WTC11 (cell line): ENCODE measurements around the gene SPRY2.

Experiments
- ARID4B ChIP-seq: sonication (generic); formaldehyde crosslinking; IDR thresholded peaks from 2 replicates; pipeline ENCODE4 v1.8.0; 2023; ENCODE audit warnings: missing genetic modification reagents, mild to moderate bottlenecking, borderline replicate concordance
- CREB1 ChIP-seq: sonication (generic); formaldehyde crosslinking; IDR thresholded peaks from 2 replicates; pipeline ENCODE4 v1.8.0; 2023; ENCODE audit warnings: mild to moderate bottlenecking, missing genetic modification reagents
- ETV6 ChIP-seq: sonication (generic); formaldehyde crosslinking; IDR thresholded peaks from 2 replicates; pipeline ENCODE4 v1.8.1; 2022; ENCODE audit warnings: mild to moderate bottlenecking, missing genetic modification reagents
- JUN ChIP-seq: sonication (generic); formaldehyde crosslinking; IDR thresholded peaks from 2 replicates; pipeline ENCODE4 v1.8.0; 2023; ENCODE audit warnings: mild to moderate bottlenecking, missing genetic modification reagents
- MAX ChIP-seq: sonication (generic); formaldehyde crosslinking; IDR thresholded peaks from 2 replicates; pipeline ENCODE4 v1.8.0; 2022; ENCODE audit warnings: mild to moderate bottlenecking, missing genetic modification reagents
- SP1 ChIP-seq: sonication (generic); formaldehyde crosslinking; conservative IDR thresholded peaks from 2 replicates; pipeline ENCODE4 v1.8.1; 2022; ENCODE audit warnings: missing genetic modification reagents
- TEAD4 ChIP-seq: sonication (generic); formaldehyde crosslinking; IDR thresholded peaks from 2 replicates; pipeline ENCODE4 v1.8.0; 2022; ENCODE audit warnings: mild to moderate bottlenecking, missing genetic modification reagents
- ZNF263 ChIP-seq: sonication (generic); formaldehyde crosslinking; IDR thresholded peaks from 2 replicates; pipeline ENCODE4 v1.8.1; 2022; ENCODE audit warnings: low read depth, mild to moderate bottlenecking, moderate library complexity, missing genetic modification reagents
- ZNF396 ChIP-seq: fragments of 250-450 bp; sonication (Bioruptor Pico); IDR thresholded peaks from 2 replicates; pipeline ENCODE4 v1.8.0; 2021; ENCODE audit warnings: mild to moderate bottlenecking, moderate library complexity, borderline replicate concordance
- TF ChIP-seq, protein P1 (sequence below): sonication (generic); formaldehyde crosslinking; conservative IDR thresholded peaks from 2 replicates; pipeline ENCODE4 v1.8.1; 2022; ENCODE audit warnings: mild to moderate bottlenecking, missing genetic modification reagents
- TF ChIP-seq, protein P2 (sequence below): fragments of 200-600 bp; IDR thresholded peaks from 2 replicates; pipeline ENCODE4 v1.8.0; 2022; ENCODE audit warnings: antibody characterized with exemption
- TF ChIP-seq, protein P3 (sequence below): sonication (generic); formaldehyde crosslinking; IDR thresholded peaks from 2 replicates; pipeline ENCODE4 v1.8.0; 2022; ENCODE audit warnings: mild to moderate bottlenecking, missing genetic modification reagents

GRCh38 chr13:80374444-80374843 lies 33.5 kb upstream of the SPRY2 start:
- TF ChIP-seq ETV6 (CRISPR knock-in tag) (no peak), MAX (no peak), JUN (CRISPR knock-in tag) (no peak), ARID4B (CRISPR knock-in tag) (no peak), ZNF263 (CRISPR knock-in tag) (no peak), TEAD4 (CRISPR knock-in tag) (no peak), ZNF396 (CRISPR knock-in tag) (no peak), SP1 (no peak), CREB1 (CRISPR knock-in tag) (no peak)
- TF ChIP-seq, protein P1, sequence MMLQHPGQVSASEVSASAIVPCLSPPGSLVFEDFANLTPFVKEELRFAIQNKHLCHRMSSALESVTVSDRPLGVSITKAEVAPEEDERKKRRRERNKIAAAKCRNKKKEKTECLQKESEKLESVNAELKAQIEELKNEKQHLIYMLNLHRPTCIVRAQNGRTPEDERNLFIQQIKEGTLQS, result no peak
- TF ChIP-seq, protein P2, sequence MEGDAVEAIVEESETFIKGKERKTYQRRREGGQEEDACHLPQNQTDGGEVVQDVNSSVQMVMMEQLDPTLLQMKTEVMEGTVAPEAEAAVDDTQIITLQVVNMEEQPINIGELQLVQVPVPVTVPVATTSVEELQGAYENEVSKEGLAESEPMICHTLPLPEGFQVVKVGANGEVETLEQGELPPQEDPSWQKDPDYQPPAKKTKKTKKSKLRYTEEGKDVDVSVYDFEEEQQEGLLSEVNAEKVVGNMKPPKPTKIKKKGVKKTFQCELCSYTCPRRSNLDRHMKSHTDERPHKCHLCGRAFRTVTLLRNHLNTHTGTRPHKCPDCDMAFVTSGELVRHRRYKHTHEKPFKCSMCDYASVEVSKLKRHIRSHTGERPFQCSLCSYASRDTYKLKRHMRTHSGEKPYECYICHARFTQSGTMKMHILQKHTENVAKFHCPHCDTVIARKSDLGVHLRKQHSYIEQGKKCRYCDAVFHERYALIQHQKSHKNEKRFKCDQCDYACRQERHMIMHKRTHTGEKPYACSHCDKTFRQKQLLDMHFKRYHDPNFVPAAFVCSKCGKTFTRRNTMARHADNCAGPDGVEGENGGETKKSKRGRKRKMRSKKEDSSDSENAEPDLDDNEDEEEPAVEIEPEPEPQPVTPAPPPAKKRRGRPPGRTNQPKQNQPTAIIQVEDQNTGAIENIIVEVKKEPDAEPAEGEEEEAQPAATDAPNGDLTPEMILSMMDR, result no peak
- TF ChIP-seq, protein P3, sequence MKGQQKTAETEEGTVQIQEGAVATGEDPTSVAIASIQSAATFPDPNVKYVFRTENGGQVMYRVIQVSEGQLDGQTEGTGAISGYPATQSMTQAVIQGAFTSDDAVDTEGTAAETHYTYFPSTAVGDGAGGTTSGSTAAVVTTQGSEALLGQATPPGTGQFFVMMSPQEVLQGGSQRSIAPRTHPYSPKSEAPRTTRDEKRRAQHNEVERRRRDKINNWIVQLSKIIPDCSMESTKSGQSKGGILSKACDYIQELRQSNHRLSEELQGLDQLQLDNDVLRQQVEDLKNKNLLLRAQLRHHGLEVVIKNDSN, result no peak
